ENCODE results near the gene IRS2.
"Not testable (repeated sequence)": the region's sequence is repeated elsewhere in the genome, so short reads cannot be mapped to it uniquely, and the experiment has no call there.

IRS2 gene

DNA sequence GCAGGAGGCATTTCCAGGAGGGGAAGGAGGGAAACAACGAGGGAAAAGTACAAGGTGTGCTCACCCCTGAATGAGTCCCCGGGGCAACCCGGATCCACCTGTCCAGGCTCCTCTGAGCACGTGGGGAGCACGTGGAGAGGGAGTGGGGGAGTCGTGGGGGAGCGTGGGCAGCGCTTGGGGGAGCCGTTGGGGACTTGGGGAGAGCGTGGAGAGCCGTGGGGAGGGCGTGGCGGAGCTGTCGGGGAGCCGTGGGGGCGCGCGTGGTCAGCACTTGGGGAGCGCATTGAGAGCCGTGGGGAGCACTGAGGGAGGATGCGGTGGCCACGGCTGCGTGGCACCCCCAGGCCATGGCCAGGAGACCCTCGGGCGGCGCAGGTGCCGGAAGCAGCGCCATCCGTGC, 52.8 kb downstream of the IRS2 start:
- in situ Hi-C loops (cut with MboI; ENCODE audit: low sequenced_read_pairs): no loop called here

DNA sequence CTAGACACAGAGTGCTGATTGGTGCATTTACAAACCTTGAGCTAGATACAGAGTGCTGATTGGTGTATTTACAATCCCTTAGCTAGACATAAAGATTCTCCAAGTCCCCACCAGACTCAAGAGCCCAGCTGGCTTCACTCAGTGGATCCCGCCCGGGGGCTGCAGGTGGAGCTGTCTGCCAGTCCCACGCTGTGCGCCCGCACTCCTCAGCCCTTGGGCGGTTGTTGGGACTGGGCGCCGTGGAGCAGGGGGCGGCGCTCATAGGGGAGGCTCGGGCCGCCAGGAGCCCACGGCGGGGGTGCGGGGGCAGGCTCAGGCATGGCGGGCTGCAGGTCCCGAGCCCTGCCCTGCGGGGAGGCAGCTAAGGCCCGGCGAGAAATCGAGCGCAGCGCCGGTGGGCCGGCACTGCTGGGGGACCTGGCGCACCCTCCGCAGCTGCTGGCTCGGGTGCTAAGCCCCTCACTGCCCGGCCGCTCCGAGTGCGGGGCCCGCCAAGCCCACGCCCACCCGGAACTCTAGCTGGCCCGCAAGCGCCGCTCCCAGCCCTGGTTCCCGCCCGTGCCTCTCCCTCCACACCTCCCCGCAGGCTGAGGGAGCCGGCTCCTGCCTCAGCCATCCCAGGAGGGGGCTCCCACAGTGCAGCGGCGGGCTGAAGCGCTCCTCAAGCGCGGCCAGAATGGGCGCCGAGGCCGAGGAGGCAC, 53.8 kb downstream of the IRS2 start:
- in situ Hi-C loops (cut with MboI; ENCODE audit: low sequenced_read_pairs): not testable (repeated sequence)

DNA sequence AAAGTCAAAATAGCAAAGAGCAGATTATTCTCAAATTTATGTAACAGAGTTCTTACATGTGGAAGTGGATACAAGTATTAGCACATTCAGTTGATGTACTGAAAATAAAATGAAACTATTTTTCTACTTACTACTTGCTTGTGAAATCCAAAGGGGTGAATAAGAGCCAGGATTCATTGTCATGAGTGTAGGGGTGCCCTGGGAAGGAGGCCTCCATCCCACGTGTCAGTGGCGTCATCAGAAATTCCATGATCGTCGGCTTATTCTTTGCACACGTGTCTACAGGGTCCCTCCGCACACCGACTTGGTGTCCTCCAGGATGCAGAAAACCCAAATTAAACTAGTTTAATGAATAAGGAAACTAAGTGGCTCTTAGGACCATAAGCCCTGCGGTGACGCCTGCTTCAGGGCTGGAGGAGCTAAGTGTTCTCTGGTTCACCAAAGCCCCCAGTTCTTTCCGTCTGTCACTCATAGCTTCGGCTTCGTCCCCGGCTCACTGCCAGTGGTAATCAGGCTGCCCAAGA, 55.5 kb downstream of the IRS2 start:
- in situ Hi-C loops (cut with MboI; ENCODE audit: low sequenced_read_pairs): no loop called here

DNA sequence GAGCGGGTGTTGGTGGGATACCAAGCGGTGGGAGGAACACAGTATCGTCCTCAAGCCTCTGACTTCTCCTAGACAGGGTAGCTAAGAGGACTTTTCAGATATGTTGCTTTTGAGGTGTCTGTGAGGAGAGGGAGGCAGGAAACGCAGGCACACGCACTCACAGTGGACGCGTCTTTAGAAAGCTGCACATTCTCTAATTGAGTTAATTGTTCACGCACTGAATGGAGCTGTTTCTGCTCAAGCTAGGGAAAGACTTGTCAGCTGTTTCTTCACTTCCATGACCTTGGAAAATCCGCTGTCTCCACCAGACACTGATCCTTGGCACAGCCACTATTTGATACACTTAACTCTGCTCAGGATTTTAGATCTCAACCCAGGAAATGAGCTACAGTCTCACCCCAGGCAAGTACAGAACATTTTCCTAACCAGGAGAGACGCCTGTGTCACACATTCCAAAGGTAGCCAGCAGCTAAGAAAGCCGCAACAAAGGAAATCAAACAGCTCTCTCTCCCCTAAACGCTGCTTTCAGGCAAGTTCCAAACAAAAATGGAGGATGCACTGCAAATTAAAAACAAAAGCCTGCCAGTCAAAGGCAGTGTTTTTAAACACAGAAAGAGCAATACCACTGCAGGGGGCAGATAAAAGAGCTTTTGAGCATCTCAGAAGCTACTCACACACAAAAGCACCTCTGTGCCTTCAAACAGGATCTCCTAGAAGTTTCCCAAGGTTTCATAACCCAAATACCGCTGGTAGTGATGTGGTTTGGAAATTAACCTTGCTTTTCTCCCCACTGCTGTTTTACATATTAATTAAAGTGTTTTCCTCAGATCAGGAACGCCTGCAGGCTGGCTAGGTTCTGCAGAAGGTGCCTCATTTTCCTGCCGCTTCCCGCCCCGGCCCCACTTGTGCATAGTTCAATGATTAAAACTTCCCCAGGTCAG, 57.3 kb downstream of the IRS2 start:
- in situ Hi-C loops (cut with MboI; ENCODE audit: low sequenced_read_pairs): no loop called here

DNA sequence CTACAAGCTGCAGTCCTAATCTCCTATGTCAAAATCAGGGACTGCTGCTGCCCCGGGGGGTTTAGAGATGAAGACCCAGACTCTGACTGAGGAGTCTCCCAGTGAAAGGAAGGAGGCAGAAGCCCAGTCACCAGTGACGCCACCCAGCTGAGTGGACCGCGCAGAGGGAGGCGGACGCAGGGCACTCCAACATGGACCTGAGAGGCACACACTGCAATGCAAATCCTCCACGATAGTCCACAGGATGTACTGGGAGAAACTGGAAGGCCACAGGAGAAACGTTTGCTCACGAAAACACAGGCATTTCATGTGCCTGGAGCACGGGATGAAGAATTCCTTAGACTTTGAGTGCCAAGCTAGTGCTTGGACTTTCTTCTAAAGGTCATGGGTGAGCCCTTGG, 58.3 kb downstream of the IRS2 start:
- in situ Hi-C loops (cut with MboI; ENCODE audit: low sequenced_read_pairs): no loop called here

DNA sequence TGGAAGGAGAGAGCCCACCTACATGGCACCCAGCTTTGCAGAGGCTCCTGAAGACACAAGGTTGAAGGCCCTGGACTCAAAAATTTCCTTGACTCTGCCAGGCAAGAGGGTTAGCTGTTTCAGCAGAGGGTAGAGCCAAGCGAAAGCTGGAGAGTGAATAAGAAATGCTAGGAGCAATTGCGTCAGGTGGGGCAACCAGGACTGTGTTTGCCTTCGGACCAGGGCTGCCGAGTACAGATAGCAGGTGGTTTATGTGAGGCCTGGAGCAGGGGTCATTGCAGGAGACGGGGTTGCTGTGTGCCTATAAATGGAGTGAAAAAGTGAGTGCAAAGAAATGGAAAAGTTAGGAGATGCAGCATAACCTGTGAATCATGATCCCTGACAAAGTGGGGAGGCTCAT, 59.1 kb downstream of the IRS2 start:
- in situ Hi-C loops (cut with MboI; ENCODE audit: low sequenced_read_pairs): no loop called here

DNA sequence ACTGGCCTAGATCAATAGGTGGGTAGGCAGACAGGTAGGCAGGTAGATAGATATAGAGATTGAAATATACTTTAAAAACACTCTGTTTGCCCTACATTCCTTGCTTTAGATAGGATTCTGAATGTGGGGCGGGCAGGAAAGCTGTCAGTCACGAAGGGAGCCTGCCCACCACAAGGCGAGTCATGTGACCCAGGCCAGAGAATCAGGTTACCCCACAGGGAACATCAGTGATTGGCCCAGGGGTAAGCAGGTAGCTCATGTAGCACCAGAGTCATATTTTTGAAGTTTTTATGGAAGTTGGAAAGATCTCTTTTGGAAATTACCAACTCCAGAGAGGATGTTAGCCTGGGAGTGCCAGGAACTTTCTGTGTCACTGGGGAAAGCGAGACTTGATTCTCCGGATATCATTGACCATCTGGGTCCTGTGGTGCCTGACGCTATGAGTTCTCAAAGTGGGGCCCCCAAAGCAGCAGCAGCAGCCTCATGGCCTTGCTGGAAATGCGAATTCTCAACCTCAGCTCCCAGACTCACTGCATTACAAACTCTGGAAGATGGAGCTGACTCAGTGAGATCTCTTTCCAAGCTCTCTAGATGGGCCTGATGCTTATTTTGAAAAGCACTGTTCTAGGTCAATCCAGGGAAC, 60.3 kb downstream of the IRS2 start:
- in situ Hi-C loops (cut with MboI; ENCODE audit: low sequenced_read_pairs): no loop called here

DNA sequence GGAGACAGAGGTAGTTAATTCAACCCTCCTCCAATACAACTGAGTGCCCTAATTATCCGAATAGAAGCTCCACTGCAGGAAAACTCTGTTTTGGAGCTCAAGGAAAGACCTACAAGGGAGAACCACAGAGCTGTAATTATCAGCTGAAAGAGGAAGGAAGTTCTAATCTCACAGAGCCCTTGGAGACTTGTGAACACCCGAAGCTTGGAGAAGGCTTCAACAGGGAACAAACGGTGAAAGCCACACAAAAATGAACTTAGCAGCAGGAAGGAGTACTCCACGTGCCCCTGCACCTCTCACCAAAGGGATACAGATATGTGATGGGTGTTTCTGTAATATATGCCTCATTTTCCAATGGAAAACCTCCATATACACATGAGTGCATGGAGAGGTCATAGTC, 61.1 kb downstream of the IRS2 start:
- in situ Hi-C loops (cut with MboI; ENCODE audit: low sequenced_read_pairs): no loop called here

DNA sequence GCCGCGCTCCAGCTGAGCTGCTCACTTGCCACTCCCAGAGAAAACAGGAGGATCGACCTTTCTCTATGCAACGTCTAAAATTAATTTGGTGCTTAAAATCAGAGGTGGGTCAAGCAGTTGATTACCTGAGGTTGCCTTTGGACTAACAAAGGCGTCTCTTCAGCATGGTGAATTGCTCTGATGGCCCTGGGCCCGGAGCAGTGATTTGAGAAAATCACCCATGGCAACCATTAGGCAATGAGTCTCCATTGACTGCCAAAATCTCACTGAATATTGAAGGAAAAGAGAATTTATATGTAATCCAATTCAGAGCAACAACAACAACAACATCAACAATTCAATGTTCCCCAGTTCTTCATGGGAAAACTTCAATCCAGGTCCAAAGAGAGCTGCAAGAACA, 61.8 kb downstream of the IRS2 start:
- in situ Hi-C loops (cut with MboI; ENCODE audit: low sequenced_read_pairs): no loop called here

DNA sequence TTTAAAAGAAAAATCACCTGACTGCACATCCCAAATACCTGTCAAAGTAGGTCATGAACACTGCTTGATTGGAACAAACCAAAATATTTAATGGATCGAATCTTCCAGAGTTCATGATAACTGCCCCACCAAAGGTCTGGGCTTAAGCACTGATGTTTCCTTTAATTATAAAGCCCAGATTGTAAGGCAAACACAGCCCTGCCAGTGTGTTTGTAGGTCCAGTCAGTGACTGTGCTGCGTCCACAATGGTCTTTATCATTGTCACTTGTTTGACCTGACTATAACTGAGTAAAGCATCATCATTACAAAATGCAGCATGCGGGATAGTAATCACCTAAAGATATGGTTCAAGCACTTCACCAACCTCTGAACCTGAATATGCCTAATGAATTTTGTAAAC, 63.3 kb downstream of the IRS2 start:
- in situ Hi-C loops (cut with MboI; ENCODE audit: low sequenced_read_pairs): no loop called here

DNA sequence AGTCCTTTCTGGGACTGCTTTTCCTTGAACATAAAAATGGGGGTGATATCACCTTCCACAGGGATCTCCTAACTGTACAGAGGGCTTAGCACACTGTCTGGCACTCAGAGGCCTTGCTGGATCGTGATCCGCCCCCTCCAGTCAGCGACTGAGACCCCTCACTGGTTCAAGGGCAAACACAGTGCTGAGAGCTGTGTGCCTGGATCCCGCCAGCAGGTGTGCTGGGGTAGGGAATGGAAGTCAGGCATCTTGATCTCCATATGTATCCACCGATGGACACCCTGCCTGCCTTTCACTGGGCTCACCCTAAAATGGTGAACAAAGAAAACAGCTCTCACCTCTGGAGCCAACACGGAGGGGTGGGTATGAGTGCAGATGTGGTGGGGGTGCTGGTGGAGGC, 64.3 kb downstream of the IRS2 start:
- in situ Hi-C loops (cut with MboI; ENCODE audit: low sequenced_read_pairs): no loop called here

DNA sequence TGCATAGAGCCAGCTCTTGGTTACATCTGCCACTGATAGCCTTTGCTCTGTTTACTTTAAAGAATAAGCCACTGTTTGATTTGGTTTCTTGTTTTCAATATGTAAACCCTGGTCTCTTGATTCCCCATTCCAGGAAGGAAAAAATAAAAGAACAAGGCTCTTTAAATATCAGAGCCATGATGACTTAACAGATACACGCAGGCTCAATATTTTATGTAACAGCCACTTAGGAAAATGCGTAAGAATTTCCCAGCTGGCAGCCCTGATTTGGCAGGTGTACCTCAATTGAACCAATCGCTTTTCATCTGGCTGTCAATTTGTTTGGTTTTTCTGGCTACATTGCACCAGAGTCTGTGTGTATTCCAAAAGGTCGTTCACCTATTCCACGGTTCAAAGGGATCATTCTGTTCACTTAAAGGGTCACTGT, 65.6 kb downstream of the IRS2 start:
- in situ Hi-C loops (cut with MboI; ENCODE audit: low sequenced_read_pairs): no loop called here

DNA sequence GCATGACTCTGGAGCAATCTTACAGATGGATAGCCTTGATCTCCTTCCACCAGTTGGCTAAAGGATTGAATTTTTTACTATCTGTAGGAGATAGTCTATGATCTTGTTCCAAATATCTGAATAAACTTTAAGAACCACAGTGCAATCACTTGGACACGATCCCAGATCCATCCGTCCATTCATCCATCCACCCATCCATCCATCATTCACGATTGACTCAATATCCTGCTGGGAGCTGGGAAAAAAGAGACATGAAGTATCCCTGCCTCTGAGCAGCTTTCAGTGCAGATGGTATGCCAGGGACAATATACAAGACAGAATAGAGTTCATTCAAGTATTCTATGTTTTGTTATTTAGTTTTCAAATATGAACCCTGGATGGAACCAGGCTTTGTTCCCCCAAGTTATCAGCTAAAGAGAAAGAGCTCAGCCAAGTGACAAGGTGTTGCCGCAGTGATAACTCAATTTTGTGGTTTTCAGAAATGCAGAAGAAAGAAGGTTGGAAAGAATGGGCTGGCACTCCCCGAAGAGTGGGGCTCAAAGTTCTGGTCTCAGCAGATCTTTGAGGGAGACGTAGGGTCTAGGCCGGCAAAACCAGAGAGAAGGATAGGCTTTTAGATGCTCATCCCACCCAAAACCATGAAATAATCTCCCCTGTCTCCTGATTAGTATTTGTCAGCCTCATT, 66.3 kb downstream of the IRS2 start:
- in situ Hi-C loops (cut with MboI; ENCODE audit: low sequenced_read_pairs): no loop called here

DNA sequence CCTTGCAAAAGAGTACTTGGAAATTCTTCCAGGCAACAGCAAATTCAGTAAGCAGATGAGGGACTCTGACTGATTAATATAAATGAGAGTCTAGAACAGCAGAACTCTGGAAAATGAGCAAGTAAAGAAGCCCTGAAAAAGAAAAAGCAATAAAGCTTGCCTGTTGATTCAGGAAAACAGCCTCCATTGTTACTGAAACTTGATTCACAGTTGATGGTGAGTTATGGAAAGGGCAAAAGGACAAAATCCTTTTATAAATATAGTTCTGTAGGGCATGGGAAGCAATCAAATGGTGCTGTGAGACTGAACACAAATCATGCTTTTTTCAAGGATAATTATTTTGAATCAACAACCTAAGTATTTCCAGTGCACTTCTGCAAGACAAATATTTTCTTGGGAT, 67.7 kb downstream of the IRS2 start:
- in situ Hi-C loops (cut with MboI; ENCODE audit: low sequenced_read_pairs): no loop called here

DNA sequence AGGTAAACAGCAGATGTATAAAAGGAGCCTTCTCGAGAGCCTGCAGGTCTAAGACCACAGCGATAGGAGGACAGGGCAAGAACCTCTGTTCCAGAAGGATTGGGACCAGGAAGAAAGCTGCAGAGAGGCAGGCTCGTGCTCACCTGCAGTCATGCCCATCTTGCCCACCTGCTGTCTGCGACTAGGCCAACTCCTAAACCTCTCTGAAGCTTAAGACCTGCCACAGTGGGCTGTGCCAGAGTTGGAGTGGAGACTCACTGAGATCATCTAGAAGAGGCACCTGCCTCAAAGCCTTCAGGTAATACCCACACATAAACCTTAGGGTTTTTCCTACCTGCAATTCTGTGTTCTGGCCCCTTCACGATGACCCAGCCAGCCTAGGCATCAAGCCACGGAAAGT, 68.7 kb downstream of the IRS2 start:
- in situ Hi-C loops (cut with MboI; ENCODE audit: low sequenced_read_pairs): no loop called here

DNA sequence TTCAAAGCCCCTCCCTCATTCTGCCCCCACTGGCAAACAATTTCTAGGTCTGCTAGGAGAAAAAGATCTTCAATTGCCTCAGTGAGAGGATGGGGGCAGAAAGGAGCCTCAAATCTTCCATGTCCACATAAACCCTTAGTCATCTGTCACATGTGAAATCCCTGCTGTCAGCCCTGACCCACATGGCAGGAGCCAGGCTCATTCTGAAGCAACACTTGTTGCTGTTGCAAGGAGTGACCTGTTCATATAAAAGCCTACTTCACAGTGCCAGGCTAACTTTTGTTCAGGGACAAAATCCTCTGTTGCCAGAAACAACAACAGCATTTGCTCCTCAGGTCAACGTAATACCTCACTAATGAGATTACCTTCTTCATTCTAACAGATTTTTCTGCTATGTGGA, 70.5 kb downstream of the IRS2 start:
- in situ Hi-C loops (cut with MboI; ENCODE audit: low sequenced_read_pairs): no loop called here

DNA sequence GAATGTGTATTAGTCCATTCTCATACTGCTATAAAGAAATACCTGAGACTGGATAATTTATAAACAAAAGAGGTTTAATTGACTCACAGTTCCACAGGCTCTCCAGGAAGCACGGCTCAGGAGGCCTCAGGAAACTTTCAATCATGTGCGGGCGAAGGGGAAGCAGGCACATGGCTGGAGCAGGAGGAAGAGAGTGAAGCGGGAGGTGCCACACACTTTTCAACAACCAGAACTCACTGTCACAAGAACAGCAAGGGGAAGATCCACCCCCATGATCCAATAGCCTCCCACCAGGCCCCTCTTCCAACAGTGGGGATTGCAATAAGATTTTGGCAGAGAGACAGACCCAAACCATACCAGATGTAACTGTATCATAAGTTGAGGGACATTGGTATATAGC, 72.7 kb downstream of the IRS2 start:
- in situ Hi-C loops (cut with MboI; ENCODE audit: low sequenced_read_pairs): no loop called here

DNA sequence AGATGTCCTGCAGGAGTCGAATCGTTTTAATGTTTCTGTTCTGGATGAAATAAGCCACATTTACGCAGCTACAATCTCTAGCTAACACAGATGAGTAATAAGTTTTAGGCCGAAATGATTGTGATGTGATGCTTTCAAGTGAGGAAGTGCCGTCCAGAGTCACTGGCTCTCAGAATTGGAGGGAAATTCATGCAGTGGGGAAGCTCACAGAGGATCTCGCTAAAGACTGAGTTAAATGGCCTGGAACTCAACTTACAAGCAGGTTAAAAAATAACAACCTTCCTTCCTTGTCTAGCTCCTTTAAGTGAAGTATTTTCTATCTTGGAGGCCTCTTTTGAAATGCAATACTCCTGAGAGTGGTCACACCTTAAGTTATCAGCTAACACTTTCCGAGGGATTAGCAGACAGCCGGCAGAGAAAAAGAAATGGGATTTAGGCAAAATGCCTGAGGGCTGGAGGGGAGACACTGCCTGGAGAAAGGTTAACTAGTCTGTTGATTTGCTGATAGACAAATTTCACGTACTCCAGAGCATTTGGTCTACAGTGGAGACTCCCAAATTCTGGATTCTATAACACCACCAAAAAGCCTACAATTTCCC, 74.2 kb downstream of the IRS2 start:
- in situ Hi-C loops (cut with MboI; ENCODE audit: low sequenced_read_pairs): no loop called here

DNA sequence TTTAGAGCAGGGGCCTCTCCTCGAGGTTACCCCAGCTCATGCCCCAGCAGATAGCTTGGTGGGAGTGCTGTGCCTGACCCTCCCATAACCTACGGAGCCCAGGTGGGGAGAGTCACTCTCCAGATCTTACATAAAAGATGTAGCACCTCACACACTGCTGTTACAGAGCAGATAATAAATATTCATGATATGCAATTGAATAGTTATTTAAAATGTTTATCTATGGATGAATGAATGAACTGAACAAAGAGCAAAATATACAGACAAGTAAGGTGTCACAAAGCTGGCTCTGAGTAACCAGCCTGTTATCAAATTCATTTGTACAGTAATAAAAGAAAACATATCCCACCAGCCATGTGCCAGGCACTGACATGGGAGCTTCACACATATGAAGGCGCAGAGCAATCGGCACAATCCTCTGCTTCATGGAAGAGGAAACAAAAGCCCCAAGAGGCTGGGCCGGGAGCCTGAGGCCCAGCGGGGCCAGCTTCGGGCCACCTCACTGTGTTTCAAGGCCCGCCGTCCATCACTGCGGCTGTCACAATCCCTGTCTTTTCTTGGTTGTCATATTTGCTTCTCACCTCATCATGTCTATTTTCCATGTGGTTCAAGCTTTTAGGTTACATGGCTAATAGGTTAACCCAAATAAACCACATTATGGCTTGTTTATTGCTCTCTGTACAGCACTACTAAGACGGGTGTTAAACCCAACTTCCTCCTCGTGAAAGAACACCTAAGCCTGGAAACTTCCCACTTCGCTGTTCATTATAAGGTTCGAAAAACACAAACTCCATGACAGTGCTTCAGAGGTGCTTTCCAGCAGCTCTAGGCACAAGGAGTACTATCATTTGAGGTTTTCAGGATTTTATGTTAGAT, 78.4 kb downstream of the IRS2 start:
- in situ Hi-C loops (cut with MboI; ENCODE audit: low sequenced_read_pairs): no loop called here
